HG02840 (cell line): ENCODE measurements around the gene HNRNPA2B1.
"Not testable (repeated sequence)": the region's sequence is repeated elsewhere in the genome, so short reads cannot be mapped to it uniquely, and the experiment has no call there.

Experiments
- ATAC-seq: cut with Tn5 transposase; IDR thresholded peaks from one replicate; pipeline ENCODE4 v1.9.1; 2021; ENCODE audit warnings: mild to moderate bottlenecking, moderate library complexity, moderate number of reproducible peaks; ENCODE audit not compliant: unreplicated experiment, low FRiP score

HNRNPA2B1 gene

DNA sequence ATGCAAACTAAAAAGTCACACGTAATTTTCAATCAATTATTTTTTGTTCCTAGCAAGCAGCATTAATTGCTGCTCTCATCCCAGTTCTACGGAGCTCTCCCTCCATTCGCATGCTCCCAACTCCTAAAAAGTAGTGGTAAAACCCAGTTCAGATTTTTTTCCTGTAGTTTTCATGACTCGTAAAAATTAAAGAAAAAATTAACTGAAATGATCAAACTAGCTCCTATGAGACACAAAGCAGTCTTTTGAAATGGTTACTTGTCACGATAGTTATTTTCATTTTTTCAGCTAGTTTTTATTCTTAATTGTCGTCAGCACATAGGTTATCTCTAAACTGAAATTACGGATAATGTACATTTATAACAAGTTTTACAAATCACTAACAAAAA is 1.8 kb downstream of the HNRNPA2B1 start:
- ATAC-seq: no peak

DNA sequence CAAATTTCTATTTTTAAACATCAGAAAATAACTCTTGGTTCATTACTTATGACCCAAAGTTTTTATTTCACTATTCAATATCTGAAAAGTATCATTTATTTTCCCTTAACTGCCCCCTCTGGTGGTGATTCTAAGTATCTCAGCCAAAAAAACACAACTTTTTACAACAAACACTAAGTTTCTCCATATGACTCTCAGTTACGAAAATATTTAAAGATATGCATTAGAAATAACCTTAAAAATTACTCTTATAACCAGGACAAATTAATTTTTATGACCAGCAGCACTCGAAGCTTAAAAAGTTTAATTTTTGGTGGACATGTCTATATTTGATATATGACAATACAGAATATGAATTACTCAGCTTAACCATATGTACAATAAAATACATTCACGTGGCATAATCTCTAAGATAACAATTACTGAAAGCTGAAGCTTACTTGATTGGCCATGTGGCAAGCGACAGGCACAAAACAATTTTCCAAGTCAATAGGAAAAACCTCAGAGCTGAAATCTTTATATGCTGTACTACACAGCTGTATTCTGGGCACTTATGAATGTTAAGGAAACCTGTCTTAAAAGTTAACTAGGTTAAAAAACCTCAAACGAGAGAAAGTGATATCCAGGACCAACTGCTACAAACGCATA is 2.3 kb downstream of the HNRNPA2B1 start:
- no peak for ATAC-seq

DNA sequence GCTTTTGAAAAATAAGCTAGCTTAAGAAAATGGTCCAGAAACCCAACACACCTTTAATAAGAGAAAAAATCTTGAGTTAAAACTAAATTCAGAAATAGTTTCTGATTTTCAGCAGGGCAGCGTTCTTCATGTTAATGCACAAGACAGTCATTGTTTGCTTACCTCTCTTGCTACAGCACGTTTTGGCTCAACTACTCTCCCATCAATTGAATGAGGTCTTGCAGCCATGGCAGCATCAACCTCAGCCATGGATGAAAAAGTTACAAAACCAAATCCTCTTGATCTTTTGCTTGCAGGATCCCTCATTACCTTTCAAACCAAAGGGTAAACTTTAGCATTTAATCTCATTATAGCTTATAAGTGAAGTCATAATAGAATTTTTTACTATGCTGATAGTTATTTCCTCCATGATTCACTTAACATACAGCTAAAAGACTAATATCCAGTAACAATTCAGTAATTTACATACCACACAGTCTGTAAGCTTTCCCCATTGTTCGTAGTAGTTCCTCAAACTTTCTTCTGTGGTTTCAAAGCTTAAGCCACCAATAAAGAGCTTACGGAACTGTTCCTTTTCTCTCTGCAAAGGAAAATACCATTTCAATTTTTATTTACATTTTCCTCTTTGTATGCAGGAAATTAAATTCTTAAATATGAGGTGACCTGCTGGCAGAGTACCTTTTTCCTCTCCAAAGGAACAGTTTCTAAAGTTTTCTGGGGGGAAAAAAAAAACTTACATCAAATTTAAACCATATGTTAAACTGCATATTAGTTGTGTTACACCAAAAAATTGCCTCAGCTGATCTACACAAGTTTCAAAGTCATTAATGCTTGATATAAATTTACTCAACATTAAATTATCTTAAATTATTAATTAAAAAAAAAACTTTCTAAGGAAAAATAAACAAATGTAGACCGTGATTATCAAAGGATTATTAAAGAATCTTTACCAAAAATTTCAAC is 3.1 kb downstream of the HNRNPA2B1 start:
- ATAC-seq: no peak

DNA sequence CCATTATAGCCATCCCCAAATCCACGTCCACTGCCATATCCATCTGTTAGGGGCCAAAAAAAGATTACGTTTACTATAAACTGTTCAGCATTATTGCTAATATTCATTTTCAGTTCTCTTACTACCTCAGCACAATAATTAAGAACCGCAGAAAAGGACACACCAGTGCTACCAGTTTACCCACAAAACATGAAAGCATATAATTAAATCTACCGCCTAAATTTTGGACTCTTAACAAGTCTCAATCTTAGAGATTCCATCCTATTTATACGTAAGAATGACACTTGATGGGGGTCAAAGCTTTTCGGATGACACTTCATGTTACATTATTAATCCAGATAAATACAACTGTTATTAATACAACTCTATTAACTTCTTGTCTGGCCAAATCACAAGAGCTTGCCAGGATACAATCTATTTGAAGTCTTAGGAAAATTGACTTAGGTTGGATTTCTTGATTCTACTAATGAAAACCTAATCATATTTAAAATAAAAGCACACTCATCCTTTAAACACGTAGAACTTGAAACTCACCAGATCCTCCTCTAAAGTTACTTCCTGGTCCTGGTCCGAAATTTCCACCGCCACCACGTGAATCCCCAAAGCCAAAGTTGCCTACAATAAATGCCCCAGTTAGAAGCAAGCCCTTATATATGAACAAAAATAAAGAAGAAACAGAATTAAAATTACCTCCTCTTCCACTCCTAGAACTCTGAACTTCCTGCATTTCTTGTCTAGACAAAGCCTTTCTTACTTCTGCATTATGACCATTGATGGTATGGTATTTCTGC is 4.5 kb downstream of the HNRNPA2B1 start:
- ATAC-seq: no peak

DNA sequence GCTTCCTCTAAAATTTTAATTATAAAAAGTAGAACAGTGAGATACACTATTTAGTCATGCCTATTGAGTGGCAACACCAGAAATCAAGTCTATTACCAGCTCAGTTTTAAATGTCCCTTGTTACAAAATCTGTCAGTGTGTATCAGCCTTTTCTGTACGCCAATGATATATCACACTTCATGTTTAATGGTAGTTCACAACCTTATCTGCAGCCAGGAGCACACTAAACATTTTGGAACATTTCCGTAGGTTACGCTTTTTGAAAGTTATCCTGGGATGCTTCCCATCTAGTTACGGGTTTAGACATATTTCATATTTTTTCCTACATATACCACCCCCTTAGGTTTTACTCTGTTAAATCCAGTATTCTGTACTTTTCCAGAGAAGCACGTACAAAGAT is 5.4 kb downstream of the HNRNPA2B1 start:
- ATAC-seq: no peak

DNA sequence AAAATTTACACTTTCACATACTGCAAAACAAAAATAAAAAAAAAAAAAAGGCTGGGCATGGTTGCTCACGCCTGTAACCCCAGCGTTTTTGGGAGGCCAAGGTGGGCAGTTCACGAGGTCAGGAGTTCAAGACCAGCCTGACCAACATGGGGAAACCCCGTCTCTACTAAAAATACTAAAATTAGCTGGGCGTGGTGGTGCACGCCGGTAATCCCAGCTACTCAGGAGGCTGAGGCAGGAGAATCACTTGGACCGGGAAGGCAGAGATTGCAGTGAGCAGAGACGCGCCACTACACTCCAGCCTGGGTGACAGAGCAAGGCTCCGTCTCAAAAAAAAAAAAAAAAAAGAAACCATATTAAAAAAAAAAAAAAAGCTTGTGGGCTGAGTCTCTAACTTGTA is 5.8 kb downstream of the HNRNPA2B1 start:
- ATAC-seq: not testable (repeated sequence)

DNA sequence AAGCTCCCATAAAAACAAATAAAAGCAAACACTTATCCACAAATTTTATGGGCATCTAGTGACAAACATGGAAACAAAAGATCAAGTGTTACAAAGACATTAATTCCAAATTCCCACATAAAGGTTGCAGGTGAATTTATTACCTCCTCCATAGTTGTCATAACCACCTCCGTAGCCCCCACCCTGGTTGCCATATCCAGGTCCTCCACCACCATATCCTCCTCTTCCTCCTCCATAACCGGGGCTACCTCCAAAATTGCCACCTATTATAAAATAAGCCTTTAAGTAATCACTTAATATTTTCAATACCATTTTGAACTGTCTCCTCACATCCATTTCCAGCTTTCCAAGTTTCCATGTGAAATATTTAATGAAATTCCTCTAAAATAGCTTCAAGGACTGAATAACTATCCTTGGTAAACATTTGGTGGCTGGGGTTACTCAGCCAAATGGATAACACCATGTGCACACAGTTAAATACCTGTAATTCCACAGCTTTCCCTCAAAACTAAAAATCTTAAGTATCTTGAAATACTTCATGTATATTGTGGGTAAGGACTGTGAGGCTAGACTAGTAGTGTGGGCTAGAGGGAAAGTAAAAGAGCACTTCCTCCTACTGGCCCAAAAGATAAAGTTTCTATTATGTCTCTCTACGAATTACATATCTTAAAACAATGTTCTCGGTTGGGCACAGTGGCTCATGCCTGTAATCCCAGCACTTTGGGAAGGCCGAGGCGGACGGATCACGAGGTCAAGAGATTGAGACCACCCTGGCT is 6.9 kb downstream of the HNRNPA2B1 start:
- no peak for ATAC-seq

DNA sequence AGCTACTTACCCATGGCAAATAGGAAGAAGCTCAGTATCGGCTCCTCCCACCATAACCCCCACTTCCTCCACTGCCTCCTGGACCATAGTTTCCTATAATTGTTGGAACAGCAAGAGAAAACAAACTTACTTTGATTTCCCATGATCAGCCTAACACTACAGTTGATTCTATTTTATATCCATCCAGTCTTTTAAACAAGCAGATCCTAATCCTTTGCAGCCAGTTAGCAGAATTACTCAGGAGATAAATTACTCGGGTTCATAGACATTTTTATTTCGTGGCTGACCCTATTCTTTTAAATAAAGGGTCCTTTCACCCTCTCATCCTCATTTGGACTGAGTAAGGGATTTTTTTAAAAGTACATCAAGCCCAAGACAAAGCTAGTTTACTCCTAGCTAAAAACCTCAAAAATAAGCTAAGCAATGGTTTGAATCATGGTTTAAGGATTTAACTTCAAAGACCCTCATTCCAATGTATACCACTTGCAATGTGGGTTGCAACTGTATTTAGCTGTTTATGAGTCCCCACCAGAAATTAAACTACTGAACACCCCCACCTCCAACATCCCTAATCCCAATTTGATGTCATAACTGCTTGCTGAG is 8.0 kb downstream of the HNRNPA2B1 start:
- ATAC-seq: no peak

DNA sequence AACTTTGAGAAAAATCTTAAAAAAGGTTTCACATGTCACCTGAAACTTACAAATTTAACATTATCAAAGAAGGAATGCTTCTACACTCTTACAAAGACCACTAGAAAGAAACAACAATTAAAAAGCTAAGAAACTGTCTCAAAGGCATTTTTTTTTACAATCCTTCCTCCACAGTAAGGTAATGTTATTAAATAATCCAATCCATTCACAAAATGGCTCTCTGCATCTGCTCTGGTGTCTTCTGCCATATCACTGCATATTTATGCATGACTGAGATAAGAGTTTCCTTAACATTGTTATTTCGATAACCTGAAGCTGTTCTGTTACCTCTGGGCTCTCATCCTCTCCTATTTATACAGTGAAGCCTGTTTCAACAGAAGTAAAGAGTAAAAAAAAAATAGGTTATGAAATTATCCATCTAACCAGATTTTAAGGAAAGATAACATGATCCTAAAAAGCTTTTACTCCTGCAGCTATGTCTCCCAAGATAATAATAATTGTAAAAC is 8.5 kb downstream of the HNRNPA2B1 start:
- ATAC-seq: no peak

DNA sequence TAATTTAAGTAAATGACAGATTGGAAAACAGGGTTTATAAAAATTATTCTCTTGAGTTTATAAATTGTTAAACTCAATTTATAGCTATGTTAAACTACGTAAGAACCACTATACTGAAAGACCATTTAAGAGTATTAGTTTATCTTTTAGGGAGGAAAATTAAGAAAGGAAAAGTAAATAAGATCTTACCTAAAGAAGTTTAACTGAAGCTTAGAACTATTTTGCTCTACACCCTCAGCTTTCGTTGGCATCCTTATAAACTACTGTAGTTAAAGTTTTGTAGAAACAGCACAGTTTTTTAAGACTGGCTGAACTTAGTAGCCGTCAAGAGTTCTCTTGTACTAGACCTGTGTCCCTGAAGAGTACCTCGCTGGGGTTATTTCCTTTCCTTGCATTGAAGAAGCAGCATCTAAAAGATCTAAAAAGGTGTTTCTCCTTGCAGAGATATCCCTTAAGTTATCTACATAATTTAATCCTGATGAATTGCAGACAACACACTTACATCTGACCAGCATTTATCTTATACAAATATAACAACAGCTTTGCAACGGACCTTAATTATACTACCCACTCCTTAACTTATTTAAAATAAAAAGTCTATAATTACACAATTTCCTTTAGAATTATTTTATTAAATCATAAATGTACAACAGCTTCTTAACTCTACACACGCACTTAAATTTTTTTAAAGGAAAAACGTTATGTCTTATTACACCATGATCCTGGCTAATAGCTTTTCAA is 9.1 kb downstream of the HNRNPA2B1 start:
- ATAC-seq: no peak

DNA sequence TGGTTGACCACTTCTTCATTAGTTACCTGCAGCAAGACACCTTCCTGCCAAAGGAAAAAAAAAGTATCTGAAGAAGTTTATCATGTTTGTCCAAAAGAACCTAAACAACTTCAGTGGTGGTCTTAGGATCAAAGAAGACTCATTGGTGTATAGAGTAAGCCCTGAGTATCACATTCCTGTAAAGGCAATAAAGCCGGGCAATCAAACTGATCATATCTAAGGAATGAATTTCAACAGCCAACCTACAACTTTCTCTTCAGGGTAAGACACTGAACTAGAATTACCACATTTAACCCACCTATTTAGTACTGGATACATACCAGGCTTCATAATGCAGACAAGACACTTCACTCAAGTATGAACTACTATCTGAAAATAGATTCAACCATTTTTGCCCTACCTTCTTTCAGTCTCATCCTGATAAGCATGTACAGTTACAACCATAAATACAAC is 10.1 kb downstream of the HNRNPA2B1 start:
- no peak for ATAC-seq

DNA sequence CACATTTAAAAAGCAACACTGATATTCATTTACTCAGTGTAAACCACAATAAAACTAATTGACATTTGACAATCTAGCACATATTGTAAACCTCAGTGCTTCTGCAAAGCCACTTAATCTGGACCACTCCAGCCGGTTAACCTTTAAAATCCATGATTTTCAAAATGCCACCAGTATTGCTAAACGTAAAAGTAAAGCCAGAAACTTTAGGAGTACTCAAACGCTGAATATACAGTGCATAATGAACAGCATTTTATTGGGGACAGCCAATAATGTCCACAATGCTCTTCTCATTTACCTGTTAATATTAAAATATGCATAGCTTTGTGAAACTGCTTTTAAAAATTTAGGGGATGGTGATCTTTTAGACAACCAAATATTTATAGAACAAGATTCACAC is 10.8 kb downstream of the HNRNPA2B1 start:
- ATAC-seq: no peak

DNA sequence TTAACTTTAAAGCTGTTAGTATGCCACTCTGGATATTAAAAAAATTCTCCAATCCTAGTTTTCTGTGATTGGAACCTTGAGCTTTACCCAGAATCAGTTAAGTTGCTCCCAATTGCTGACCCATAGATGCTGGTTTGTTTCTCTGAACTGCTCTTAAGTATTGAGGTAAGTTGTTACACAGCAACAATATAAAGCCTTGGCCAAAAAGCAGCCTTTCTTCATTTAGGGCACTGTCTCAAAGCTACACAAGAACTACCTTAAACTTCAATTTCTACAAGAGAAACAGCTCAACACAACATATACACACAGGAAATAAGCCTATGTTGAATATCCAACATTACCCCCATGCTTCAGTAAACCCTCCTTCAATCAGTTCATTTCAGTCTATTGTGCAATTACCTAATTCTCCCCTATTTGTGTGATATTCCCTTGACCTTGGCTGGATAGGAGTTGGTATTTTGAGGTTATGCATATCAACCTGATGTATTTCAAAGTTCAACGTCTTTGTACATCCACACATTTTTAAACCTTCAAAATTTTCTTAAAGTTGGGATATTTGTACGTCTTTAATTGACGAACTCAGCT is 11.5 kb downstream of the HNRNPA2B1 start:
- ATAC-seq: no peak

DNA sequence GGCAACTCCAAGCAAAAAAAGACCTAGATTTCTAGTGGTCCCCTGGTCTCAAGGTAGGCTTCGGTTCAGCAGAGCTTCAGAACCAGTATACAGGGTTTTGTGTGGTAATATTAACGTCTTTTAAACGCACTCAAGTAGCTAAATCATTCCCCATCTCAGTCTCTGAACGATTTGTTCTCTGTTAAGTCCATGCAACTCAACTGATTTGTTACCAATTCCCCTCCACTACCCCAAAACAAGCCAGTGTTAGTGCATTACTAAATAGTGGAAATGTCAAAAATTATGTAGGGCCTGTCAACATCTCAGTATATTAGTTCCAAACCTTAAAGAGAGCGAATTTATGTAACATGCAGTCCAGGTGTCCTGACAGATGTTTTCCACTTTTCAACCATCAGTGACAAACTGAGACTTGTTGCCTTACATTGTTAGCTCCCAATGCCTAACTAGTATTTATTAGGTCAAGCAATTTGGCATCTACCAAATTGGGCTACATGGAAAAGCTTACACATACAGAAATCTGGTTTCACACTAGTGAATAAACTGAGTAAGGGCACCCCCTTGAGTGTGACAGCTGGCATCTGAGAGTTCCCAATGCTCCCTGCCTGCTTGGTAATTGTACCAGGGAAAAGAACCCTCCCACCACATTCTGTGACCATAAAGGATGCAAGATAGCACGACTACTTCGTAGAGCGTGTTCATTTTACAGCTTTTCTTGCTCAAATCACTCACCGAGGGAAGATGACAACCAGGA is 12.2 kb downstream of the HNRNPA2B1 start:
- no peak for ATAC-seq

DNA sequence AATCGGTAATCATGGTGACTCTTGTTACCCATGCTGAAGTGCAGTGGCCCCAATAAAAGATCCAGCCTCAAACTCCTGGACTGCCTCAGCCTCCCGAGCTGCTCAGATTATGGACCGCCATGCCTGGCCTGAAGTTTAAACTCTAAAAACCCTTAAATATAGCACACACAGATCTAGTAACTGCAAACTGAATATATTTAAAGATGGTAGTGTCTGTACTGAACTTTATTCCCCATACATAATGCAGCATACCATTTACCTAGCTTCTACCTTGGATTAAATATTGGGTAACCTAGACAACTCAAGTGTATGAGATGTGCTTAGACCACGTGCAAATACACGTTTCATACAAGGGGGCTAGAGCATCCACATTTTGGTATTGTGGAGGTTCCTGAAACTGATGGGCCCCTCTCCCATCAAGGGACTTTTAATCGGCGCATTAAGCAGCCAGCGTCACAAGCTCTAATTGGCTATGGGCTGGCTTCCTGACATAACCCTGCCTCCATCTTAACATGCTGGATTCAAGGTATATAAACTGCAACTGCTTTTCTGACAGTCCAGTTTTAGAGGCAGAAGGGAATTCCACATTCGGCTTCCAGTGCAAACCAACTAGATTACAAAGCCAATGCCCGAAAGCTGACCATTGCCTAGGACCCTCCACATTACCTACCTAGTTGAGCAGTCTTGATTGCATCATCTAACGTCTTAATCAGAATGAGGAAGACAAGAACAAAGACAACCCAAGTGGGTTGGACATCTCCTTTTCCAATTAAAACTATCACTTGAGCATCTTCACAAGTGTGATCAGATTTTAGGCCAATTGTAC is 13.0 kb downstream of the HNRNPA2B1 start:
- no peak for ATAC-seq

DNA sequence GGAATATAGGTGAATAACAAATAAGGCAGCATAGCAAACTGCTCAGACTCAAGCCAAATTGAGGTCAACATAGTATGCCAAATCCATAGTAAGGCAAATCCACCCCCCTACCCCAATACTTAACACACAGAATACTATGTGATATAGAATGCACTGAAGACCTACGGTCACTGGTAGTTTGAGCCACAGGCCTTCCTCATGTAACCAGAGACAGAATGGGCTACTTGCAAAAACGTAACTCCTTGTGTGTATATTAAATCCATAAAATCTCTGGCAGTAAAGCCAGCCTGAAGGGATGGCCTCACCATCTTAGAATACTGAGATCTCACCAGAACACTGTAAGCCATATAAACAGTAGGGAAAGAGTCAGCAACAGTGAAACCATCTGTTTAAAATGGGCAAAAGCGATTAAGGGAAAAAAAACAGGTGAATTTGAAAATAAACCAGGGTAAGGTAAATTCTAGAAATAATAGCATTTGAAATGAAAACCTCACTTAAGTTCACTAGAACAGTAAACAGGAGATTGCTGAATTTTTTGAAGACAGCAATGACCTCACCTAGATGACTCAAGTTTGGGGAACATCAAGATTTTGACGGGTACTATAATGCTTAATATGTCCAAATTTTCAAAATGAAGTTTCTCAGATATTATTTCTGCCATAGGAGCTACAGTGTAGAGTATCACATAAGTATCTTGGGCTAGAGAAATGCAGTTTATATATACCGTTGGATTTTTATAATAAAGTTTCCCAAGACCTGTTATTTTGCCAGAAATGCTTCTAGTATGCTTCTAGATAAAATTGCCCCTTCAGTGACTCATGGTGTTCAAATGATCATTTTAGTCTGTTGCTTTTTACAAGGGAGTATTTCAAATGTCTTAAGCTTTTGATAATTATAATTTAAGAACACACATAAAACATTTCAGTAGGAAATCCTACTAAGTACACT is 13.9 kb downstream of the HNRNPA2B1 start:
- ATAC-seq: no peak
